ENCODE data around the gene SLC7A5. TPM values are rescaled to one million over a fixed set of nuclear protein-coding genes. Genes with fewer than 3 reads are reported as not detected.

SLC7A5 gene
- total and polyA plus RNA-seq, 8 donors, result 1.1 to 54.7 (median 4.4) TPM

DNA sequence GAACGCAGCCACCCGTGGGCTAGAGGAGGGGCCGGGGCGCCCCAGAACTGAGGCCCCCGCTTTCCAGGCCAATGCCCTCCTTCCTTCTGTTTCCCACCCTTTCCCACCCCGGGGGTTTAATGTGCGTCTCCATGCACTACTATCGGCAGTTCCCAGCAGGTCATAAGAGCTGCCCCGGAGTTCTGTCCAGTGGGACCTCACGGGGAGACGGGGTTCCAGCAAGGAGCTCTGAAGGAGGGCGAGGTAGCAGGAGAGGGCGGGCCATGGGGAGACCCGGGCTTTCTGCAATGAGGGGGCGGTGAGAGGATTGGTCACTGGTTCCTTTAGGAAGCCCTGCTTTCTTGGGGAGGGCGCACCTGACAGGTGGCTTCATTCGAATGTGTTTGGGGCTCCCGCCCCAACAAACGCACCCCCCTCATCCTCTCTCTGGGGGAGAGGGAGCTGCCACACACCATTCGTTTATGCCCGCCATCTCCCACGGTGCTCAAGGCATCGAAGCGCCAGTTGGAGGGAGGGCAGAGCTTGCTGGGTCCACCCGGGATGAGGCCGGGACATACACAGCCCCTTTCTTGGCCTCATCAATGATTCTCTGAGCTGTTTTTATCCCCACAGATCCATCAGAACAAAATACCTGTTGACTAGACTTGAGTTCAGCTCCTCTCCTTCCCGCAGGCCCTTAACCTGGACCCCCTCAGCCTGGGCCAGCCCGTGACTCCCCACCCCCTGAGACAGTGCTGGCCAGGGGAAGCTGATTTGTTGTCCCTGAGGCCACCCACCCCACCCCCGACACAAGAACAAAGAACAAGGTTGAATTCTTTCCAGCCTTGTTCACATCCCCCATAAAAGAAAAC, 44.1 kb downstream of the SLC7A5 start:
- no peaks in the 10 kb centered on the region for H3K9me3 ChIP-seq
- TF ChIP-seq, protein P1, sequence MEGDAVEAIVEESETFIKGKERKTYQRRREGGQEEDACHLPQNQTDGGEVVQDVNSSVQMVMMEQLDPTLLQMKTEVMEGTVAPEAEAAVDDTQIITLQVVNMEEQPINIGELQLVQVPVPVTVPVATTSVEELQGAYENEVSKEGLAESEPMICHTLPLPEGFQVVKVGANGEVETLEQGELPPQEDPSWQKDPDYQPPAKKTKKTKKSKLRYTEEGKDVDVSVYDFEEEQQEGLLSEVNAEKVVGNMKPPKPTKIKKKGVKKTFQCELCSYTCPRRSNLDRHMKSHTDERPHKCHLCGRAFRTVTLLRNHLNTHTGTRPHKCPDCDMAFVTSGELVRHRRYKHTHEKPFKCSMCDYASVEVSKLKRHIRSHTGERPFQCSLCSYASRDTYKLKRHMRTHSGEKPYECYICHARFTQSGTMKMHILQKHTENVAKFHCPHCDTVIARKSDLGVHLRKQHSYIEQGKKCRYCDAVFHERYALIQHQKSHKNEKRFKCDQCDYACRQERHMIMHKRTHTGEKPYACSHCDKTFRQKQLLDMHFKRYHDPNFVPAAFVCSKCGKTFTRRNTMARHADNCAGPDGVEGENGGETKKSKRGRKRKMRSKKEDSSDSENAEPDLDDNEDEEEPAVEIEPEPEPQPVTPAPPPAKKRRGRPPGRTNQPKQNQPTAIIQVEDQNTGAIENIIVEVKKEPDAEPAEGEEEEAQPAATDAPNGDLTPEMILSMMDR (IDR thresholded peaks at IDR 0.05), result no peak
- 71 to 78% methylated on average over 28 to 29 of the region's 29 CpGs for WGBS, 2 donors
- no peak overlapping the region for H3K27ac ChIP-seq
- no peak overlapping the region for H3K4me3 ChIP-seq
- no peaks in the 10 kb centered on the region for H3K27me3 ChIP-seq
- H3K4me1 ChIP-seq, result no peaks in the 10 kb centered on the region
- DNase-seq, result no peak
- no peaks in the 10 kb centered on the region for H3K36me3 ChIP-seq
- intact Hi-C loops (cut with DNase I), result no loop called here
- ATAC-seq, result no peak
- FAIRE-seq, result no peak

DNA sequence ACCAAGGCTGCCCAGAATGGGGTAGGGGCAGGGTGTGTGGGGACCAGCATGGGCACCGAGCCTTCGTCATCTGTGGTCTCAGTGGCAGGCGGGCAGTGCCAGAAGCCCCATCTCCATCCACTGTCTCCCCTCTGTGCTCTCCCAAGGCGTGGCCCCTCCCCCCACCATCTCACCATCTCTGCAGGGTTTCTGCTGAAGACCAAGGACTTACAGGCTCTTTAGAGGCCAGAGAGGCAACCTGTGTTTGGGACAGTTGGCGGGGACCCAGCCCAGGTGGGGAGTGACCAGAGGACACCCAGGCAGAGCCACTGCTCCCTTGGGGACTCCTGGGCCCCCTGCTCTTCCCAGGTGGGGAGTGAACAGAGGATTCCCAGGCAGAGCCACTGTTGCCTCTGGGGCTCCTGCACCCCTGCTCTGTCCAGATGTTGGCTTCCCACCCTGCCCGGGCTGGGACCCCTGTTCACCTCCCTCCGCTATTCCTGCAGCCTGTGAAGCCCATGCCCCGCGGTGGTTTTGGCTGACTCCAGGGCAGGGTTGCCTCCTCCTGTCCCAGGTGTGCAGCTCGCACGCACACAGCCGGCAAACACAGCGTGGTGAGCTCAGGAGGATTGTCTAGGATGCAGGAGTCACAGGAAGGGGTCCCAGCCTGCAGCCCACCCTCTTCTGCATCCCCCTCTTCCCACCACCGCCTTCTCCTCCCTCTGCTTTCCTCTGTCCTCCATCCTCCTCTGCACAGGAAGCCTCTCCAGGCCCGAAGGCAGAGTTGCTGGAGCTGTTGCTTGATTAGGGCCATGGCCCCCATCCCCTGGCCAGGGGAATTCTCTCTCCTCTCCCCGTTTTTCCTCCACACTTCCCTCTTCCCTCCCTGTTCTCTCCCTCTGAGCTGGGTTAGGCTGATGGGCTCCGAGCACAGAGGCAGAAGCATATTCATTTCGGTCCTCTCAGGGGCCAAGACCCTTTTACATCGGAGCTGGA, 45.0 kb downstream of the SLC7A5 start:
- H3K4me3 ChIP-seq, result no peak overlapping the region
- ATAC-seq (no peak), DNase-seq (no peak), FAIRE-seq (no peak)
- H3K9me3 ChIP-seq, result no peaks in the 10 kb centered on the region
- H3K4me1 ChIP-seq, result no peaks in the 10 kb centered on the region
- H3K36me3 ChIP-seq, result no peaks in the 10 kb centered on the region
- H3K27me3 ChIP-seq, result no peaks in the 10 kb centered on the region
- WGBS, 2 donors, result 57 to 69% methylated on average over 19 of the region's 19 CpGs
- intact Hi-C loops (cut with DNase I), result no loop called here
- no peak overlapping the region for H3K27ac ChIP-seq
- TF ChIP-seq, protein P1 (IDR thresholded peaks at IDR 0.05), result no peak

DNA sequence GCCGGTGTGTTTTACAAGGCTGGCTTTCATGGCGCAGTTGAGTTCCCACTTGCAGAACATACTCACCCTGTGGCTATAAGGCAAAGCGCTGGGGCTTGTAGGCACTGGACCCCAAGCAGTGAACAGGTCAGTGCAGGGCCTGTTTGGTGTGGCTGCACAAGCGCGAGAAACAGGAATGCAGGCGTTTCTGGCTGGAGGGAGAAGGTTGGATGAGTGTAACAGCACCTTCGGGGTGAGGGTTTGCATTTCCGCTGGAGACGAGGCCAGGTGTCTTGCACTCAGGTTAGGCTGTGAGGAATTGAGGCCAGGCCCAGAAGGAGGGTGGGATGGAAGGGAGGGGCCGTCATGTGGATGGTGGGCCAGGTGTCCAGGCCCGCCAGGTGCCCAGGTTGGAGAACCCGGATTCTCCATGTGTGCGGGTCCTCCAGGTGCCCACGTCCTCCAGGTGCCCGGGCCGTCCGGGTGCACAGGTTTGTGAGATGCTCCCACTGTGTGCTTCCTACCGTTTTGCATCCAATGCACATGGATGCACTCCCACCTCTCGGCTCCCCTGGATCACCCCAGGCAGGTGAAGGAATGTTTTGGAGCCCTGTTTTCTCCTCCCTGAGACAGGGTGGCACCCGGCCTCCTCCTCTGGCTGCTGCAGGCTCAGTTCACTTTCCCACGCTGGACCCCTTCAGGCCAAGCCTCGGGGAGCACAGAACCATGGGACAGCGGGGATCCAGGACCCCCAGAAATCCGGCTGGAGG, 46.0 kb downstream of the SLC7A5 start:
- no peaks in the 10 kb centered on the region for H3K27me3 ChIP-seq
- H3K27ac ChIP-seq, result no peak overlapping the region
- no peak overlapping the region for H3K4me3 ChIP-seq
- no peak for FAIRE-seq
- H3K36me3 ChIP-seq, result no peaks in the 10 kb centered on the region
- H3K9me3 ChIP-seq, result no peaks in the 10 kb centered on the region
- DNase-seq, result no peak
- 70 to 79% methylated on average over 24 of the region's 24 CpGs for WGBS, 2 donors
- intact Hi-C loops (cut with DNase I), result no loop called here
- no peaks in the 10 kb centered on the region for H3K4me1 ChIP-seq
- no peak for ATAC-seq
- TF ChIP-seq, protein P1 (IDR thresholded peaks at IDR 0.05), result no peak

DNA sequence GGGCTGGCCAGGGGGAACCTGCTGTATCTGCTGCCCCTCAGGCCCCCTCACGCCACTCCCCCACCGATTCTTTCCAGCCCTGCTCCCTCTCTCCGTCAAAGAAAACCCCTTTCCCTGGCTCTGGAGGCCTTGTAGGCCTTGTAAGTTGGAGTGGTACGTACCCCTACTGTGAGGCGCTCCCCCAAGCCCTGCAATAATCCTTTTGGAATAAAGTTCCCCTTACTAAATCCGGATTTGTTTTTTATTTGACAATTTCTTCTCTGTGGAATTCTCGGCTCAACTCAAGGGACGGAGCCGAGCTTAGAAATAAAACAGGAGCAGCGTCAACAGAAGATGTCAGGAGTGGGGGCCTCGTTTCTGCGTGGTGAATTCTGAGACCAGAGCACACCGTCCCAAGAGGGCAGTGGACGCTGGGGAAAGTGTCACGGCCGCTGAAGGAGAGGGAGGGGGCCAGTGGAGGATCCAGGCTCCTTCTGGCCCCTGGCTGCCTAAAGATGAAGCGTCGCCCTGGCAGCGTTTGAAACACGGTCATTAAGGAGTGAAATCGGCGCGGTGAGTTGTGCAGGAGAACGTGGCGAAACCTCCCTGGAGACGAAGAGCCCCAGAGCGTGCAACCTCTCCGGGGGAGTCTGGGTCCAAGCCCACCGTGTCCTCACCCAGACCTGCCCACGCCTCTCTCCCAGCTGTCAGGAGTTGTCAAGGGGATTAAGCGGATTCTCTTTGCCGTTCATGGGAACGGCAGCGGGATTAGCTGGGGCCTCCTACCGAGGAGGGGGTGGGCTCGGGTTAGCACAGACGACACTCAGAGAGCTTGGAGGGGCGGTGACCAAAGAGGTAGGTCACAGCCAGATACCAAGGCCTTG, 47.0 kb downstream of the SLC7A5 start:
- no peak for FAIRE-seq
- intact Hi-C loops (cut with DNase I), result no loop called here

More for the DNA sequence above, 47.0 kb downstream of the SLC7A5 start:
- H3K4me3 ChIP-seq, result no peak overlapping the region
- TF ChIP-seq, protein P1 (IDR thresholded peaks at IDR 0.05), result no peak
- no peaks in the 10 kb centered on the region for H3K36me3 ChIP-seq
- no peak overlapping the region for H3K27ac ChIP-seq
- no peaks in the 10 kb centered on the region for H3K27me3 ChIP-seq
- no peaks in the 10 kb centered on the region for H3K9me3 ChIP-seq
- no peaks in the 10 kb centered on the region for H3K4me1 ChIP-seq
- 64 to 74% methylated on average over 38 of the region's 38 CpGs for WGBS, 2 donors
- no peak for ATAC-seq
- DNase-seq, result no peak

All from pancreas (tissue), 10 donors.